PC-9 (cell line): ENCODE data around the gene RNF17. TPM values are rescaled to one million over a fixed set of nuclear protein-coding genes. Genes with fewer than 3 reads are reported as not detected.

Experiments
- BruUV-seq: library from RNA; stranded (reverse); fragments of 400-500 nt; replicated peaks from 2 replicates; lab custom pipeline; 2021; lab: Mats Ljungman, UMichigan
- CTCF ChIA-PET: fragments of 300-600 bp; sonication (Branson Sonifier 250); formaldehyde crosslinking; loops from one replicate; lab custom pipeline; 2022; ENCODE audit warnings: antibody characterized with exemption; lab: Charles Lee
- POLR2A ChIA-PET: fragments of 300-600 bp; sonication (Branson Sonifier 250); formaldehyde crosslinking; loops from one replicate; lab custom pipeline; 2022; ENCODE audit warnings: antibody characterized with exemption; ENCODE audit not compliant: unreplicated experiment; lab: Charles Lee
- DNase-seq, 2 experiments: peaks; one replicate each; pipeline versions ENCODE4 v3.0.0 to v3.0.0-alpha.2; 2015 to 2022; ENCODE audit warnings: mixed read lengths in 1 of 2
- H2AFZ ChIP-seq: fragments of 200-600 bp; sonication (generic); 2 replicates; pipeline ENCODE4 v1.8.1; 2017; ENCODE audit warnings: antibody characterized with exemption
- H3F3A ChIP-seq: fragments of 200-600 bp; sonication (generic); 2 replicates; pipeline ENCODE4 v1.8.1; 2017; ENCODE audit warnings: antibody characterized with exemption, mild to moderate bottlenecking, low read depth; ENCODE audit not compliant: insufficient read depth
- H3K27ac ChIP-seq: fragments of 200-600 bp; sonication (generic); 2 replicates; pipeline ENCODE4 v1.6.1; 2016; ENCODE audit warnings: mixed run types
- H3K27me3 ChIP-seq: fragments of 200-600 bp; sonication (generic); 2 replicates; pipeline ENCODE4 v1.6.1; 2016; ENCODE audit warnings: low read depth, mixed run types; ENCODE audit not compliant: insufficient read depth
- H3K36me3 ChIP-seq: fragments of 200-600 bp; sonication (generic); 2 replicates; pipeline ENCODE4 v1.6.1; 2016; ENCODE audit warnings: low read depth, mixed run types
- H3K4me1 ChIP-seq: fragments of 200-600 bp; sonication (generic); replicated peaks from 2 replicates; pipeline ENCODE4 v1.6.1; 2016; ENCODE audit warnings: mixed run types; ENCODE audit not compliant: insufficient read depth
- H3K4me2 ChIP-seq: fragments of 200-600 bp; sonication (generic); 2 replicates; pipeline ENCODE4 v1.6.1; 2017; ENCODE audit warnings: mixed run types
- H3K4me3 ChIP-seq: fragments of 200-600 bp; sonication (generic); 2 replicates; pipeline ENCODE4 v1.6.1; 2016; ENCODE audit warnings: mixed run types
- H3K79me2 ChIP-seq: fragments of 200-600 bp; sonication (generic); 2 replicates; pipeline ENCODE4 v1.6.1; 2017; ENCODE audit warnings: low read depth, mixed run types
- H3K9me2 ChIP-seq: fragments of 200-600 bp; sonication (generic); 2 replicates; pipeline ENCODE4 v1.8.1; 2017; ENCODE audit warnings: mild to moderate bottlenecking; ENCODE audit not compliant: insufficient read depth
- H3K9me3 ChIP-seq: fragments of 200-600 bp; sonication (generic); 2 replicates; pipeline ENCODE4 v1.8.1; 2016; ENCODE audit warnings: low read depth; ENCODE audit not compliant: insufficient read depth
- H4K20me1 ChIP-seq: fragments of 200-600 bp; sonication (generic); 2 replicates; pipeline ENCODE4 v1.8.1; 2017; ENCODE audit not compliant: insufficient read depth
- CTCF ChIP-seq: fragments of 200-600 bp; sonication (generic); conservative IDR thresholded peaks from 2 replicates; pipeline ENCODE4 v1.6.1; 2017; ENCODE audit warnings: mixed run types, antibody characterized with exemption, mild to moderate bottlenecking, moderate library complexity
- EZH2 ChIP-seq: fragments of 200-600 bp; sonication (generic); IDR thresholded peaks from 2 replicates; pipeline ENCODE4 v1.8.0; 2017; ENCODE audit warnings: antibody characterized with exemption, low read depth
- intact Hi-C: fragments of 100-400 bp; cut with micrococcal nuclease; formaldehyde crosslinking; loops from one replicate; pipeline ENCODE4 v1.10.0; 2022; ENCODE audit not compliant: unreplicated experiment
- total RNA-seq: library from RNA; stranded (reverse); gene quantifications from 2 replicates; pipeline ENCODE4 v1.2.3, GENCODE V29; 2021

RNF17 gene
- total RNA-seq, 1 experiment from 2014 or later: not detected

GRCh38 chr13:24921881-24922280 lies 157.9 kb downstream of the RNF17 start:
- Histone ChIP-seq H3K9me3 (no peaks in the 10 kb centered on the region), H3K4me1 (peaks cover 16% of the 10 kb centered on the region; the same call in 1 of the 2 replicates), H3K27me3 (no peaks in the 10 kb centered on the region), H4K20me1 (no peaks in the 10 kb centered on the region), H2AFZ (peak overlapping the region; percentile 99), H3K4me3 (peak overlapping the region; percentile 95), H3K79me2 (peaks cover 52% of the 10 kb centered on the region), H3K36me3 (no peaks in the 10 kb centered on the region; the same call in 1 of the 2 replicates), H3F3A (peaks cover 8% of the 10 kb centered on the region), H3K27ac (peak overlapping the region; percentile 89; the same call in 1 of the 2 replicates), H3K9me2 (no peaks in the 10 kb centered on the region), H3K4me2 (peak overlapping the region; percentile 87)
- no peak for DNase-seq
- intact Hi-C loops: no loop called here
- BruUV-seq: no TSS peak
- TF ChIP-seq CTCF (no peak), EZH2 (no peak)
- ChIA-PET CTCF (no interaction called here), POLR2A (no interaction called here)

GRCh38 chr13:24922387-24922744 lies 158.4 kb downstream of the RNF17 start:
- intact Hi-C loops: no loop called here
- TSS peak; percentile 83 for BruUV-seq

GRCh38 chr13:24922745-24923591 lies 159.0 kb downstream of the RNF17 start:
- Histone ChIP-seq H2AFZ (peak overlapping the region; percentile 99), H3K4me1 (peaks cover 16% of the 10 kb centered on the region; the same call in 1 of the 2 replicates), H3K36me3 (no peaks in the 10 kb centered on the region; the same call in 1 of the 2 replicates), H3F3A (peaks cover 8% of the 10 kb centered on the region), H3K27me3 (no peaks in the 10 kb centered on the region), H3K27ac (peak overlapping the region; percentile 89), H3K9me3 (no peaks in the 10 kb centered on the region), H3K4me2 (peak overlapping the region; percentile 94), H4K20me1 (no peaks in the 10 kb centered on the region), H3K9me2 (no peaks in the 10 kb centered on the region), H3K79me2 (peaks cover 42% of the 10 kb centered on the region), H3K4me3 (peak overlapping the region; percentile 95)
- TF ChIP-seq EZH2 (no peak), CTCF (peak; percentile 24; the same call in 1 of the 2 replicates)
- POLR2A ChIA-PET: no interaction called here
- CTCF ChIA-PET: no interaction called here
- intact Hi-C loops: no loop called here
- peak; percentile 92 to 94 for DNase-seq
- BruUV-seq: TSS peak; percentile 96

More at GRCh38 chr13:24922387-24922744, 158.4 kb downstream of the RNF17 start:
- Histone ChIP-seq H2AFZ (peak overlapping the region; percentile 99), H3K4me2 (peak overlapping the region; percentile 87), H3K27ac (peak overlapping the region; percentile 89), H3K4me1 (peaks cover 16% of the 10 kb centered on the region; the same call in 1 of the 2 replicates), H3F3A (peaks cover 8% of the 10 kb centered on the region), H4K20me1 (no peaks in the 10 kb centered on the region), H3K9me3 (no peaks in the 10 kb centered on the region), H3K36me3 (no peaks in the 10 kb centered on the region; the same call in 1 of the 2 replicates), H3K27me3 (no peaks in the 10 kb centered on the region), H3K9me2 (no peaks in the 10 kb centered on the region), H3K79me2 (peaks cover 48% of the 10 kb centered on the region), H3K4me3 (peak overlapping the region; percentile 95)
- ChIA-PET POLR2A (no interaction called here), CTCF (no interaction called here)
- no peak for DNase-seq
- TF ChIP-seq CTCF (no peak), EZH2 (no peak)
